ENCODE measurements around the gene SASH1.

DNA sequence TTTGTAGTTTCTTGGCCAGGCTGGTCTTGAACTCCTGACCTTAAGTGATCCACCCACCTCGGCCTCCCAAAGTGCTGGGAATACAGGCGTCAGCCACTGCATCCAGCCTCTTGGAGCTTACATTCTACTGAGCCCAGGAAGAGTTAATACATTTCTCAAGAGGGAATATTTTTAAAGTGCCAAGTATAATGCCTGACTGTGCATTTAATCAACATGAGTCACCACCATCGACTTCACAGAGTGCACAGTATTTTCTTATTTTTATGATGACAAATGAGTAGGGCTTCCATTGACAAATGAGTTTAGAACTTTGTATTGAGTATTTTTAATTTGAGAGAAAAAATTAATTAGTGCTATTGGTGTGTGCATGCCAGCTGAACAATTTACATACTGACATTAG is 72.2 kb downstream of the SASH1 start:
- TF ChIP-seq ZNF274 (IDR thresholded peaks at IDR 0.05; ENCODE audit: low read depth, low read length) (no peak), YY1 (IDR thresholded peaks at IDR 0.05; ENCODE audit: insufficient read depth, insufficient read length) (no peak)
